HG02571 (cell line): ENCODE results near the gene NDST3.
A peak's percentile ranks its signal among the peaks of the same experiment; 100 is the strongest.
"Not testable (repeated sequence)": the region's sequence is repeated elsewhere in the genome, so short reads cannot be mapped to it uniquely, and the experiment has no call there.

ENCODE experiments used
- ATAC-seq: cut with Tn5 transposase; IDR thresholded peaks from one replicate; pipeline ENCODE4 v1.9.1; 2021; ENCODE audit warnings: mild to moderate bottlenecking, moderate library complexity; ENCODE audit not compliant: unreplicated experiment

Gene NDST3

DNA sequence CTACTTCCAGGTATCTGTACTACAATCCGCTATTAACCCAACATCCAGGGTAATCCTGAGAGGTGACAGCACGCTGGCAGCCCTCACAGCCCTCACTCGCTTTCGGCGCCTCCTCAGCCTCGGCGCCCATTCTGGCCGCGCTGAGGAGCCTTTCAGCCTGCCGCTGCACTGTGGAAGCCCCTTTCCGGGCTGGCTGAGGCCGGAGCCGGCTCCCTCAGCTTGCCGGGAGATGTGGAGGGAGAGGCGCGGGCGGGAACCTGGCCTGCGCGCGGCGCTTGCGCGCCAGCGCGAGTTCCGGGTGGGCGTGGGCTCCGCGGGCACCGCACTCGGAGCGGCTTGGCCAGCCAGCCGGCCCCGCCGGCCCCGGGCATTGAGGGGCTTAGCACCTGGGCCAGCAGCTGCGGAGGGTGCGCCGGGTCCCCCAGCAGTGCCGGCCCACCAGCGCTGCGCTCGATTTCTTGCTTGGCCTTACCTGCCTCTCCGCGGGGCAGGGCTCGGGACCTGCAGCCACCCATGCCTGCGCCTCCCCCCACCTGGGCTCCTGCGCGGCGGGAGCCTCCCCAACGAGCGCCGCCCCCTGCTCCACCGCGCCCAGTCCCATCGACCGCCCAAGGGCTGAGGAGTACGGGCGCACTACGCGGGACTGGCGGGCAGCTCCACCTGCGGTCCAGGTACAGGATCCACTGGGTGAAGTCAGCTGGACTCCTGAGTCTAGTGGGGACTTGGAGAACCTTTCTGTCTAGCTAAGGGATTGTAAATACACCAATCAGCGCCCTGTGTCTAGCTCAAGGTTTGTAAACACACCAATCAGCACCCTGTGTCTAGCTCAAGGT is 231.2 kb downstream of the NDST3 start:
- no peak for ATAC-seq

DNA sequence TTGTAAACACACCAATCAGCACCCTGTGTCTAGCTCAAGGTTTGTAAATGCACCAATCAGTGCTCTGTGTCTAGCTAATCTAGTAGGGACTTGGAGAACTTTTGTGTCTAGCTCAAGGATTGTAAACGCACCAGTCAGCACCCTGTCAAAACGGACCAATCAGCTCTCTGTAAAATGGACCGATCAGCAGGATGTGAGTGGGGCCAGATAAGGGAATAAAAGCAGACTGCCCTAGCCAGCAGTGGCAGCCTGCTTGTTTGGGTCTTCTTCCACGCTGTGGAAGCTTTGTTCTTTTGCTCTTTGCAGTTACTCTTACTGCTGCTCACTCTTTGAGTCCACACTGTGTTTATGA is 231.8 kb downstream of the NDST3 start:
- ATAC-seq, result not testable (repeated sequence)

DNA sequence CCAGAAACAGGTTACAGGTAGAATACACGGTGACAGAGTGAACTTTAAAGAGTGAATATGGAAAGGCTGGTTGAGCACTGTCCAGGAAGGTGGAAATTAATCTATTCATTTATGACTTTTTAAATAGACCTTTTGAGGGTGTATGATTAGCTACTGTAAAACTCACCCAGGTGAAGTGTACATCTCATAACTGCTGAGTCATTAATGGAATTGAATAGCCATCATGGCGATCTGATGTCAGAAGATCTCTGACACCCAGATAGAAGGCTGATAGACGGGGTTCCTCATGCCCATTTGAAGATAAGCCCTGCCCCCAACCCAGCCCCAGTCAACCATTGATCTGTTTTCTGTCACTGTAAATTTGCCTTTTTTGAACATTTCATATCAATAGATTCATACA is 234.5 kb downstream of the NDST3 start:
- no peak for ATAC-seq

DNA sequence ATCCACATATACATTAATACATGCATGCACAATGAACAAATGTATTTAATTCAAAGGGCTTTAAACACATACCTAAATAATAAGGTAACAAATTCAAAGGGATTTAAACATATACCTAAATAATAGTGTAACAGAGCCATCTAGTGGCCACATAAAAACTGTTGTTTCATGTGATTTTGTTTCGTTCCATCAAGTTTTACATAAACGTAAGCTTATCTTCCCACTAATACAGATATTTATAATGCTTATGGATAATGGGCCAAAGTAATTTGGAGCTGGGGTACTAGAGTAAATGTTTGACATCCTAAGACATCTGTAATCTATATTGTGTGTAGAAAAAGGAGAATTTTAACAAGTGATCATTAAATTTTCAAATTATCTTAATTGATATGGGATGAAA is 236.2 kb downstream of the NDST3 start:
- no peak for ATAC-seq

DNA sequence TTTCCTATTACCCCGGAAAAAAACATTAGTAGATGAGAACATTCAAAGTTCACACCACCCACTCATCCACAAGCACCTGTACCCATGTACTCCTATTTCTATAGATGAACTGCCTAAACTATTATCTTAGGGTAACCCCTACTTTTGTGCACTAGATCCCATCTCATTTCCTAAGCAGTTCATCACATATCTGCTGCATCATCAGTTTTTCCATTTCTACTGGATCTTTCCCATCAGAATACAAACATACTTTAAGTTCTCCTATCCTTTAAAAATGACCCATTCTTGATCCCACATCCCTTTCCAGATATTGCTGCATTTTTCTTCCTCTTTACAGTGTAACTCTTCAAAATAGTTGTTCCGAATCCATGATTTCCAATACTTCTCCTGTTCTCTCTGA is 237.5 kb downstream of the NDST3 start:
- ATAC-seq, result no peak

DNA sequence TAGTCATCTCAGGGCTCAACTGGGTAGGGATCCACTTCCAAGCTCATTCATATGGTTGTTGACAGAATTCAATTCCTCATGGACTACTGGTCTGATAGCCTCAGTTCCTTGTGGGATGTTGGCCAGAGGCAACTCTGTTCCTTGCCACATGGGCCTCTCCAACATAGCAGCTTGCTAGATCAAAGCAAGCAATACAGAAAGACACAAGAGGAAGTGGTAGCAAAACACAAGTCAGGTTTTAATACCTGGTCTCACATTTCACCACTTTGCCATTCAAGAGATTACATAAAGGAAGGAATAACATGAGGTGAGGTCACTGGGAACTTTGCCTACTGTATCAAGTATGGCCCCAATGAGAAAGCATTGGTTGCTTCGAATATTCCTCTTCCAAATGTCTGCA is 239.4 kb downstream of the NDST3 start:
- ATAC-seq, result no peak

DNA sequence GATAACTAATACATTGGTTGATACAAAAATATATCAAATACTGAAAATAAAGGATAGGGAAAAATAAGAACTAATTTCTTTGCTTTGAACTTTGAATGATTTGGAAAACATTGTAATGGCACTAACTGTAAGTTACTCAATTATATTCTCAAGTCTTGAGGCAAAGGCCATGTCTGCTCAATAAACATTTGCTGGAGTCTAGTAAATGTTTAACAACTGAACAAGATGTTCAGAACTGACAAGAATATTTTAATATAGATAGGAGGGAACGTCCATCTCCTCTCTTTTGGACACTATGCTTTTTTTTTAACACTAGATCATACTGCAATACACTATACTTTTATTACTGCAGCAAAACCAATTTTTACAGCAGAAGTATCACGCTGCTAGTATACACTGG is 242.3 kb downstream of the NDST3 start:
- ATAC-seq, result no peak

DNA sequence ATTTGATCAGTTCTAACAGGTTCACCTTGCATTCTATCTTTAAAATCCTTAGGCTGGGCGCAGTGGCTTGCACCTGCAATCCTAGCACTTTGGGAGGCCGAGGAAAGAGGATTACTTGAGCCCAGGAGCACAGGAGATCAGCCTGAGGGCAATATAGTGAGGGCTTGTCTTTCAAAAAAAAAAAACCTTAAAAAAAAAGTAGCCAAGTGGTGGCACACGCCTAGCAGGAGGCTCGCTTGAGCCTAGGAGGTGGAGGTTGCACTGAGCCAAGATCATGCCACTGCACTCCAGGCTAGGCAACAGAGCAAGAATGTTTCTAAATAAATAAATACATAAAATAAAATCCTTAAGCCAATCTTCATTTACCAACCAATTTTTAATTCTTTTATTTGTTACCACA is 243.0 kb downstream of the NDST3 start:
- no peak for ATAC-seq

DNA sequence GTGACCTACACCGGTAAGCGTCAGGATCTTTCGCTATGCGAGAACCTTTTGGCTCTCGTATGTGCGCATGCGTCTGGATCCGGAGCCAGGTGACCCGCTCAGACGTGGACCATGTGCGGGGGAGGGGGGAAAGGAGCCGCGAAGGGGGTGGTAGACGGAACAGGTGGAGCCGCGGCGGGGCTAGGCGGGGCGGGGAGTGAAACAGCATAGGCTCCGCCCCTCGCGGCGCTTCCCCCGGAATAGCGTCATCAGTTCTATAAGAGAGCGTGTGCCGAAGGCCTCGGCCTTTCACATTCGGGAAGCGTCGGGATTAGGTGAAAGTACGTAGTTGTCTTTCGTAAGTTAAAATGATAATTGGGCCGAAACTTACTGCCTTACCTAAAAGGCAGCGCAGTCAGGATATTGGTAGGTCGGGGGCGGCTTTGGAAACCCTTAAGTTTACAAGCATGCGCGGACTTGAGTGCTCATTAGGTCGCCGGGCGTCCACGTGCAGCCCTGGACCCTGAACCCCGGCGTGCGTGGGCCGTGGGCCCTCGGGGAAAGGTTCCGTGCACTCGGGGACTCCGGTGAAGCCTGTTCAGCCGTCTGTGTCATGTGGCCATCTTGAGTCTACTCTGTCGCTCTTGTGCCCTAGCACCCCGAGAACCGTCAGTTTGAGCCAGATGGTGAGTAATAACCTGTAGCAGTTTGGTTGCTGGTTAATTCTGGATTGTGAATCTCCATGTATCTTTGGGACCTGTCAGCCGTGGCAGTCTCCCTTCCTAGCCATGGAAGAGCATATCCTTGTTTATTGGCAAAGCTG is 244.4 kb downstream of the NDST3 start:
- peak; percentile 88 for ATAC-seq

DNA sequence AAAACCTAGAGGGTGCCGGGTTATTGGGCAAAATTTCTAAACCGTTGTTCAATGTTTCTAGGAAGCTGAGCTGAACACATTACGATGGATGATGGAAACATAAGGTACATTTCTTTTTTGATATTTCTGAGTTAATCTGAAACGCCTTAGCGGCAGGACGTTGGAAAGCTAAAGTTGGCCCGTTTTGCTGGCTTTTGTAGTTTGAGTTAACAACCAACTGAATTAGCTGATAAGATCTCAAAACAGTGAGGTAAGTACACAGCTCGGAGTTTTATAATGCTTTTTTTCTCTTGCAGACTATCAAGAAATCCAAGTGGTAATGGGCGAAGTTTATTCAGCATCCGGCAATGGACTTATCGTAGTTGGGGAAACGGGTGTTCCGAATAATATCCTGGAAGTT is 245.0 kb downstream of the NDST3 start:
- ATAC-seq, result no peak

DNA sequence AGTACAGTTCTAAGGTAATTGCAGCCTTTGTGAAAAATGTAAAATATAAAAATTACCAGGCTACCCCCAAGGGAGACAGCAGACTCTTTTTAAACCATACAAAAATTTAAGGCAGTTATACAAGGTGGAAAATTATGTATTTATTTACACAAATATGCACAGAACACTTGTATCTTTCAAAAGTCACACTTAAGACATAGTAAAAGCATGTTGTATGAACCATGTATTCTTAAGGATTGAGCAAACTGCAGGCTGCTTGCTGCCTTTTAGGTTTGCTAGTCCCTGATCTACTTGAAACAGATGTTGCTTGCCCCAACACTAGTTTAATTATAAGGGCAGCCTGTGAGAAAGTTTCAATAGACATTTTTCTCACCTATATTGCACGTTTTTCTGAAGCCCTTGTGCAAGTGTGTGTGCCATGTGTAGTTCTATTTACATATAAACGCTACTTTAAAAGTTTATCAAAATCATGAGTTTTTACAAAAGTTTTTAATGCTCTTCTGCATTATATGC is 245.7 kb downstream of the NDST3 start:
- ATAC-seq, result no peak

DNA sequence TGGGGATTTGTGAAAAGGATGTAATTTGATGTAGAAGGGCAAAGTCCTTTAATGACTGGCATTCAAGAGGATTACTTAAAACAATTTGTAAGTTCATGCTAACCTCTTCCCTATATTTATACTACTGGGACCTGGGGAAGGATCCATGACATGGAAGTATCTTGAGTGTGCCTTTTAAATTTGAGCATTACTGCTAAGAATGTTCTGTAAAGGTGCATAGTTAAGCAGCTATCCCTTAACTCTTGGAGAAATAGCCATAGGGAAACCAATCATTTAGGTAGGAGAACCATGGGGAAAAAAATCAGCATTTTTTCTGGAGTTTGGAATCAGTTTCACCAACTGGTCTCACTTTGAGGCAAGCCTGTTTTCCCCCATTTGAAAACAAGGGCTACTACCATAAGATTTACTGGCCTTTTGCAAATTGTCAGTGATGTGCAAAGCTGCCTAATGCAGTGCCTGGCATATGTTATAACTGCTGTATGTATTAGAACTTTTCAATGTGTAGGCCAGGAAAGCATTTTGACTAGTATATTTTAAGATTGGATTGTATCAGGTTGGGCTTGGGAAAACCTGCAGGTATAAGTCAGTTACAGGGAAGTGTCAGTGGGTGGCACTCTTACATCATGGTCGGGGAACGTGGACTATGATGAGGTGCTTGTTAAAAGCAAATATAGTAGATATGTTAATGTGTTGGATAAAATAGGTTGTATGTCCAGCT is 246.4 kb downstream of the NDST3 start:
- ATAC-seq, result no peak

DNA sequence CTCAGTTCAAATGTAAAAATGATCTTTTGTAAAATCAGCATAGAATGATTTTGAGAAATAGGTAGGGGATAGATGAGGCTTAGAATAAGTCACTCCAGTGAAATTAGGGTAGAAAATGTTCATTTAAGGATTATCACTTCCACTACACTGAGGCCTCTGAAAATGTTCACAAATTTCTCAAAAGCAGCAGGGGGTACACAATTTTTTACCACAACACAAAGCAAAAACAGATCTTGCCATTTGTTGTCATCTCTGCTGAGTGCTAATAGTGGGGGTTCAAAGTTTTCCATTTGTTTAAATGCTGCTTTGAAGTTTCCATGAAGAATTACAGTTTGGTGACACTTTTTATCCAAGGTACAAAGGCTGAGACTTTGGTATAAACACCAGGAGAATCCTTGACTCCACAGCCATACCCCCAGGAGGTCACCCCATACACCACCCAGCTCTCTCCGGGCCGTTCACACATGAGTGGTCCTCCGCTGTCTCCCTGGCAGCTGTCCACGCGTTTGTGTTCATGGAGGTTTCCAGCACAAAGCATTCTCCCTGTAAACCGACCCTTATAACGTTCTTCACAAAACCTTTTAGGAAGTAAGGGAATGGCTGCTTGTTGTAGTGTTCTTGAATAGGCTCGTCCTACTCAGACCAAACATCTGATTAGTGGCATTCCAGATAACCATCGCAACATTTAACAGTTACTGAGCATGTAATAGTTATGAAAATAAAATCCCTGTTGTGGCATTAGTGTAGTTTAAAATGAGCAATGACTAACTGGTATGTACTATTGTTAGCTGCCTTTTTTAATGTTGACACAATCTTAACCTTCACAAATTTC is 247.5 kb downstream of the NDST3 start:
- no peak for ATAC-seq

DNA sequence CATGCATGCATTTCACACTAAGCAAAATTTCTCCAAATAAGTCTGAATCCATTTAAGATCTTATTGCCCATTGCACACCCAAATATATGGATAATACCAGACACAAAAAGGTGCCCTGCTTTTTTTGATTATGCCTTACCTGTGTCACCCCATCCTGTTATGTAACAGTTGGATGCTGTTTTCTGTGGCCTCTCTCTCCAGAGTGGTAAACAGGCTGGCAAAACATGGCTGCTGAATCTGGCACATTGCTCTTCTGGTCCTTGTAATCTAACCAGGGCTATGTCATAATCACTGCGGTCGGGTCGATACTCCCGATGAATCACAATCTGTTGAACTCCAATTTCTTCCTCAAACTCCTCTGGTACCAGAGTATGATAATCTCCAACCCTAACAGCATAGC is 248.4 kb downstream of the NDST3 start:
- no peak for ATAC-seq

DNA sequence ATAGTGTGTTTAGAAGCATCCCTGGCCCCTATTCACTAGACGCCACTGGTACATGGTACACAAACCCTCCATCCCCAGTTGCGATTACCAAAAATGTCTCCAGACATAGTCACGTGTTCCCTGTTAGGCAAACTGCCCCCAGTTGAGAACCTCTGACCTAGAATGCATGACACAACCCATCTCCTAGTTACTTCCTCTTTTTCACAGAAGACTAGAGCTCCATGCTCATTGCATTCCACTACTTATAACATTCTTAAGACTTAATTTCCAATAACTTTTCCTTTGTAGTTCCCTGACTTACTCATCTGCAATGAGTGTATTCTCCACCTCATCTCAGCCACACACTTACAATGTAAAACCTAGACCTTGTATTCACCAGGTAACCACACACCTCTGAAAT is 249.9 kb downstream of the NDST3 start:
- peak; percentile 55 for ATAC-seq

DNA sequence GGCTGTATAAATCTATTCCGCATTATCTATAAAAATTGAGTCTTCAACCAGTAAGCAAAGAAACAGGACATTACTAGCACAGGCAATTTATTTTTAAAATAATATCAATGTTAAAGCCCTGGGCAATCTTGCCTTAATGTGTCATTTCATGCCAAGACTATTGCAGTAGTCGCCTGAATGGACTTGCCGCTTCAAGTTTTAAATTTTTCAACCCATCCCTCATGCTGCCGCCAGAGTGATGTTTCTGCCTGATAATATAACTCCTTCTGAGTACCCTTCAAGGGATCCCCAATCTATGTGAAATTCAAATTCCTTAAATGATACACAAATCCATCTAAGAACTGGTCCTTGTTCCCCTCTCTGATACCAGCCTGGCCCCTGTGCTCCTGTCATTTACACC is 251.6 kb downstream of the NDST3 start:
- ATAC-seq, result no peak

DNA sequence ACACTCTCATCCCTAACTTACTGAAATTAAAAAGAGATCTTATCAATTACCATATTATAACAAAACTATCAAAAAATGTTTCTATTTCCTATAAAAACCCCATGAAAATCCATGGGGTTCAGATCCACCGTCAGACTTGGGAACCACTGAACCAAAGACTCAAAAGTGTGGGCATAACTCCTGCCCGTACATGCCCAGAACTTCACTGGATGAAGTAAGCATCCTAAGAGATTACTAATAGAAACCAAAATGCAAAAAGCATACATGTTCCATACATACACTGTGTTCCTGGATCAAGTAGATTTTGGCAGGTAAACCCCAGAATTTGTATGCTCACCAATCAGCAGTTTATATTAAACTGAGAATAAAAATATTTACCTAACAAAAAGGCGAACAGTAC is 252.4 kb downstream of the NDST3 start:
- no peak for ATAC-seq

DNA sequence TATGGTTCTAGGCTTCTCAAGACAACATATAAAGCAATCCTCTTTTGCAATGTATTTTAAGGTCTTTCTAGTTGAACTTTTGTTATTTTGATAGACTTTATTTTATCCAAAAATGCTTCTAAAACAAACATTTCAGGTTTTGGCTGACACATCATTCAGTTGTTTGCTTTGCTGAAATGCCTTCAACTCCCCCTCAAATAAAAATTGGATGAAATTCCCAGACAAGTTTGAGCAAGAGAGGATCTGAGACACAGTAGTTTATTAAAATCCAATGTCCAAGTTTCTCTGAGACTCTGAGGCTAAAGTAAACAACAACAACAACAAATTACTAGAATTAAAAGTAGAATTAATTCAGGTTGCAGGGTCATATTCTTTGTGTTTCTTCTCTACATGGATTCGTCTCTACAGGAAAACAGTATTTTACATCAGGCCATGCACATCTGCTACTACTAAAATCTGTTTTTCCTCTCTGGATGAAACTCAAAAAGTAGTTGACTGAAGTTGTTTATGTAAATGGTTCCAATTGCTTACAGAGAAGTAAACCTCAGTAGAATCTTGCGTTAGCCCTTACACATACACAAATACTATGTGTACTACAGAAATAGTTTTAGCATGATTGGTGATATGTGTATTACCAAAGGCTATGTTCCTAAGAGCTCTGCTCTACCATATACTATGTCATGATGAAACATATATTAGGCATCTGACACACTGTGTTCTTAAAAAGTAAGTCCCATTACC is 253.6 kb downstream of the NDST3 start:
- ATAC-seq, result no peak

DNA sequence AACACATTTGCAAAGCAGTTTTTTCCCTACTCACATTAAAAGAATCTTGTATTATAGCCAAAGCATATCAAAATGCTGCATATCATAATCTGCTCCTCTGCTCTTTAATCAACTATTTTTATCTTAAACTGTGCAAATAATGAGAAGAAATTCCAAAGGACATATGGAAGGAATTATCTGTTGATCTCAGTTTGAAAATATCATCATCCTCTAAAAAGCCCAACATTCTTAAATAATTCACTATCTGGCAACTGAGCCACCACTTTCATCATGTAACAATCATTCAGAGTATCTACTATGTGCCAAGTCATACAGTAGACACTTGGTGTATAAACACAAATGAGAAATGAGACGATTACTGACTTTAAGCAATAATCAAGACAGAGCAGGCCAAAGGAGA is 255.5 kb downstream of the NDST3 start:
- ATAC-seq, result no peak

DNA sequence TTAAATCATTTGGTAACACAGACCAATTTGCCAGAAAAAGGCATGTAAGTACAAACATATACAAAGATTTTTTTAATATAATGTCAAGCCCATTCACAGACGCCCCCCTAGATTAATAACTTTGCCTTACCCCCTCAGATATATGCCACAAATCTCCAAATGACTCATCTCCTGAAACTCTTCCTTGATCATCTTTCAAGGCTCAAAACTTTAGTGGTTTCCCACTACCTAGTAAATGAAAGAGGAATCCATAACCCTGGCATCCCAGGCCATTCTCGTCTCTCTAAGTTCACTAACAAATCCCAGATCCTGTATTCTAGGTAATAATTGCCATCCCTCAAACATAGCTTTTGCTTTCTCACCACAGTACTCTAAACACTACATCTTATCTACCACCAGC is 256.7 kb downstream of the NDST3 start:
- ATAC-seq, result no peak
